Measurements from ENCODE around the gene COL1A2. TPM values are rescaled to one million over a fixed set of nuclear protein-coding genes. Genes with fewer than 3 reads are reported as not detected.

Gene COL1A2
- total RNA-seq, 2 experiments from 2014 or later: 0.26 to 0.35 TPM

GRCh38 chr7:94445696-94446194, 51.0 kb downstream of the COL1A2 start:
- intact Hi-C loops (cut with micrococcal nuclease): loop anchor here (5.0 to 10.0 kb wide), 2 partner anchors 757 to 1249 kb away; no protein-coding TSS in a partner anchor
- H3K27me3 Mint-ChIP-seq (ENCODE audit: low read depth): peaks cover 8% of the 10 kb centered on the region
- H3K27ac Mint-ChIP-seq: no peak overlapping the region
- DNase-seq: no peak
- CTCF ChIA-PET: interaction anchor here (0.7 to 1.9 kb wide), 2 partner anchors 10 to 14 kb away, joined by 3 to 5 read pairs; no protein-coding TSS in a partner anchor
- H3K4me3 Mint-ChIP-seq: no peak overlapping the region
- no peaks in the 10 kb centered on the region for H3K4me1 Mint-ChIP-seq (ENCODE audit: low read depth)
- no peaks in the 10 kb centered on the region for H3K36me3 Mint-ChIP-seq (ENCODE audit: low read depth)
- no peaks in the 10 kb centered on the region for H3K9me3 Mint-ChIP-seq

- no peak overlapping the region for H3K4me3 Mint-ChIP-seq
- H3K27ac Mint-ChIP-seq: no peak overlapping the region
- no peaks in the 10 kb centered on the region for H3K9me3 Mint-ChIP-seq
- no peaks in the 10 kb centered on the region for H3K4me1 Mint-ChIP-seq (ENCODE audit: low read depth)
- DNase-seq: no peak
- H3K27me3 Mint-ChIP-seq (ENCODE audit: low read depth): peaks cover 10% of the 10 kb centered on the region
- H3K36me3 Mint-ChIP-seq (ENCODE audit: low read depth): no peaks in the 10 kb centered on the region
- intact Hi-C loops (cut with micrococcal nuclease): loop anchor here (5.0 to 10.0 kb wide), 2 partner anchors 756 to 1248 kb away; no protein-coding TSS in a partner anchor
- CTCF ChIA-PET: interaction anchor here (0.7 to 1.9 kb wide), 2 partner anchors 10 to 15 kb away, joined by 3 to 5 read pairs; no protein-coding TSS in a partner anchor
These were observed 51.6 kb downstream of the COL1A2 start for GRCh38 chr7:94446308-94446707.

- no peak overlapping the region for H3K4me3 Mint-ChIP-seq
- H3K27me3 Mint-ChIP-seq (ENCODE audit: low read depth): peaks cover 12% of the 10 kb centered on the region
- intact Hi-C loops (cut with micrococcal nuclease): loop anchor here (1.0 to 10.0 kb wide), 6 partner anchors 62 to 1246 kb away; partner anchors contain the start of gene SGCE
- no peaks in the 10 kb centered on the region for H3K4me1 Mint-ChIP-seq (ENCODE audit: low read depth)
- no peaks in the 10 kb centered on the region for H3K9me3 Mint-ChIP-seq
- DNase-seq: no peak
- H3K36me3 Mint-ChIP-seq (ENCODE audit: low read depth): no peaks in the 10 kb centered on the region
- H3K27ac Mint-ChIP-seq: no peak overlapping the region
- CTCF ChIA-PET: interaction anchor here (0.6 to 2.7 kb wide), 25 partner anchors 9 to 1617 kb away, joined by 3 to 16 read pairs (median 4); partner anchors contain the start of gene SGCE
These were observed 54.5 kb downstream of the COL1A2 start for GRCh38 chr7:94449151-94449725.

DNA sequence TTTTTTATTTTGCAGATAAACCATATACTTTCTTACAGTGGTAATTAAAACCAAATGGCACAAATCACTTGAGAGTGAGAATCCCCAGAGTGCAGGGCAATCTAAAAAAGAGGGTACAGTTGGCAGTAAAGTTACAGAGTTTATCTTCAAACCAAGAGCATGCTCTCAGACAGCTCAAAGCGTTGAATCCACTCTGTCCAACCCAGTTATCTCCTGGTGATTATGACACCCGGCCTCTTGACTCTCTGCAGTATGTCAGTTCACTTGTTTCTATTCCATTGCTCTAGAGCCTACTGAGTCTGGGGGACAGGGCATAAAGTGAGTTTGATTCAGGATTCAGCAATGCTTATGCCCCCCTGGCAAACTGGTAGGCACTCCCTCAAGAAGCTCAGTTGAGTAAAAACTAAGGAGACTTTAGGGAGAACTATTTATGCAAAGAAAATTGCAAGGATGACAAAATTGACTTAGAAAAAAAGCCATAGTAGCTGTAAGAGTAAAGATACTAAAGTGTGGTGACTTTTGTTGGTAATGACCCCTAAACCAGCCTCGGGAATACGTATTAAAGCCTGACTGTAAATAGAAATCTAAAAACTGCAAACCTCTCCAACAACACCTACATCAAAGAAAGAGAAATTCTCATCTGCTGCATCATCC, 55.5 kb downstream of the COL1A2 start:
- H3K4me3 Mint-ChIP-seq: no peak overlapping the region
- CTCF ChIA-PET: interaction anchor here (0.6 to 2.7 kb wide), 22 partner anchors 10 to 1616 kb away, joined by 3 to 16 read pairs (median 4); partner anchors contain the start of gene SGCE
- peaks cover 12% of the 10 kb centered on the region for H3K27me3 Mint-ChIP-seq (ENCODE audit: low read depth)
- H3K36me3 Mint-ChIP-seq (ENCODE audit: low read depth): no peaks in the 10 kb centered on the region
- no peaks in the 10 kb centered on the region for H3K4me1 Mint-ChIP-seq (ENCODE audit: low read depth)
- DNase-seq: no peak
- intact Hi-C loops (cut with micrococcal nuclease): no loop called here
- H3K27ac Mint-ChIP-seq: no peak overlapping the region
- H3K9me3 Mint-ChIP-seq: no peaks in the 10 kb centered on the region

DNA sequence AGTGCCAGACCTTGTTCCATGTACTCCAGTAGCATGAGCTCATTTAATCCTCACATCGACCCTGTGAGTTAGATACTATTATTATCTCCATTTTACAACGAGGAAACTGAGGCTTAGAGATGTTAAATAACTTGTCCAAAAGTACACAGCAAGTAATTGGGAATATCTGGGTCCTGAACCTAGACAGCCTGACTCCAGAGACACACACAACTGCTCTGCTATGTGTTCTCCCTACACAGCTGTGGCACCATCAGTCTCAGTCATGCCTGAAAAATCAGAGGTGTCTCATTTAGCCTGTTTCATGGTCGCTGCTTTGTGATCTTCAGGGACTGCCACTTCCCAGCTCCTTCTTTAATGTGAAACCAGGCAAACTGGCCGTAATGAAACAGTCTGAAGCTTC, 56.5 kb downstream of the COL1A2 start:
- Mint-ChIP-seq H3K27ac (no peak overlapping the region), H3K9me3 (no peaks in the 10 kb centered on the region), H3K36me3 (ENCODE audit: low read depth) (no peaks in the 10 kb centered on the region), H3K4me3 (no peak overlapping the region), H3K27me3 (ENCODE audit: low read depth) (peaks cover 12% of the 10 kb centered on the region), H3K4me1 (ENCODE audit: low read depth) (no peaks in the 10 kb centered on the region)
- DNase-seq: no peak
- CTCF ChIA-PET: interaction anchor here (1.1 to 2.7 kb wide), 4 partner anchors 15 to 1025 kb away, joined by 3 to 16 read pairs (median 10); partner anchors contain the start of gene SGCE
- intact Hi-C loops (cut with micrococcal nuclease): no loop called here

DNA sequence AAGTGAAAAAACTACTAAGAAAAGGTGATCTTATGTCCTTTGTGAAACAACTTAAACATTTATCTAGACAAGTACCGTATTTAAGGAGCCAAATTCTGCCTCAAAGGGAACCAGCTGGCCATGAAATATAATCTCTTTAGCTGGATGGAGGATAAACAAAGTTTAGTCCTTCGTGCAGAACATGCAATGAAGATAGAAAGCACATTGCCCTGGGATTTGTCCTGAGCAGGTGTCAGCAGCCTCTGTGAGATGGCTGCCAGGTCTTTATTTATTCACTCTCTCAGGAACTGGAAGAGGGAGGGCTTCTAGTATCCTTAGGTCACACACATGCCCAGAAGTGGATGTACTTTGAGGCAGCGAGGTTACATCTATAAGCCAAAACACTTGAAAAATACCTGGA, 57.5 kb downstream of the COL1A2 start:
- H3K36me3 Mint-ChIP-seq (ENCODE audit: low read depth): no peaks in the 10 kb centered on the region
- peaks cover 8% of the 10 kb centered on the region for H3K27me3 Mint-ChIP-seq (ENCODE audit: low read depth)
- no peaks in the 10 kb centered on the region for H3K9me3 Mint-ChIP-seq
- H3K4me3 Mint-ChIP-seq: no peak overlapping the region
- intact Hi-C loops (cut with micrococcal nuclease): no loop called here
- H3K4me1 Mint-ChIP-seq (ENCODE audit: low read depth): no peaks in the 10 kb centered on the region
- CTCF ChIA-PET: interaction anchor here (1.1 kb wide), 1 partner anchor 12 kb away, joined by 3 read pairs; no protein-coding TSS in a partner anchor
- no peak overlapping the region for H3K27ac Mint-ChIP-seq
- DNase-seq: no peak

DNA sequence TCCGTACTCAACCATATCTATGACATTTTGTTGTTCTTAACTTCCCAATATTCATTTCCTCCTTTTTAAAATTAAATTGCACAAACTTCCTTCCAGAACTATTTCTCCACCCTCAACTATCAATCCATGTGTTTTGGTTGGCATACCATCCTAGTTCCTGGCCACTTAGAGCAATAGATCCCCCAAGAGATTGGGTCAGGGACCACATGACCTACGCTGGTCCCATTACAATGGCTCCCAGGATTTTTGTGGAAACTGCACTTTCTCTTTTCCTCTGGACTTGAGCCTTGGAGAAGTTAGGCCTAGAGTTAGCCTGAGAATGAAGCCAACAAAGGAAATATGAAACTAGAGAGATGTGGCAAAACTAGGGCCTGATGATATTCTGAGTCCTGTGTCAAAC, 59.2 kb downstream of the COL1A2 start:
- no peak for DNase-seq
- CTCF ChIA-PET: interaction anchor here (0.6 kb wide), 1 partner anchor 323 kb away, joined by 3 read pairs; no protein-coding TSS in a partner anchor
- Mint-ChIP-seq H3K27me3 (ENCODE audit: low read depth) (peaks cover 8% of the 10 kb centered on the region), H3K36me3 (ENCODE audit: low read depth) (no peaks in the 10 kb centered on the region), H3K4me1 (ENCODE audit: low read depth) (no peaks in the 10 kb centered on the region), H3K4me3 (no peak overlapping the region), H3K9me3 (no peaks in the 10 kb centered on the region), H3K27ac (no peak overlapping the region)
- intact Hi-C loops (cut with micrococcal nuclease): no loop called here

DNA sequence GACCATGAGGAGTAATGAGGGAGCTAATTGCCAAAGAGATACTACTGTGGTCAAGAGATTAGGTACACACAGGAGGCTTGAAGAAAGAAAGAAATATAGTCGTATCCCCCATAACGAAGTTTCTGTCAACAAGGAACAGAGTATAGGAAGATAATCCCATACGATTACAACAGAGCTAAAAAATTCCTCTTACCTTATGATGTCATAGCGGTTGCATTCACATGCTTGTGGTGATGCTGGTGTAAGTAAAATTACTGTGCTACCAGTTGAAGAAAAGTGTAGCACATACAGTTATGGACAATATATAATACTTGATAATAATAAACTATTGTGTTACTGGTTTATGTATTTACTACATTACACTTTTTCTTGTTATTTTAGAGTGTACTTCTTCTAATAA, 63.3 kb downstream of the COL1A2 start:
- no peaks in the 10 kb centered on the region for H3K36me3 Mint-ChIP-seq (ENCODE audit: low read depth)
- intact Hi-C loops (cut with micrococcal nuclease): no loop called here
- CTCF ChIA-PET: interaction anchor here (1.3 kb wide), 1 partner anchor 27 kb away, joined by 5 read pairs; no protein-coding TSS in a partner anchor
- no peak overlapping the region for H3K27ac Mint-ChIP-seq
- H3K9me3 Mint-ChIP-seq: no peaks in the 10 kb centered on the region
- DNase-seq: no peak
- H3K27me3 Mint-ChIP-seq (ENCODE audit: low read depth): no peaks in the 10 kb centered on the region
- no peak overlapping the region for H3K4me3 Mint-ChIP-seq
- no peaks in the 10 kb centered on the region for H3K4me1 Mint-ChIP-seq (ENCODE audit: low read depth)

DNA sequence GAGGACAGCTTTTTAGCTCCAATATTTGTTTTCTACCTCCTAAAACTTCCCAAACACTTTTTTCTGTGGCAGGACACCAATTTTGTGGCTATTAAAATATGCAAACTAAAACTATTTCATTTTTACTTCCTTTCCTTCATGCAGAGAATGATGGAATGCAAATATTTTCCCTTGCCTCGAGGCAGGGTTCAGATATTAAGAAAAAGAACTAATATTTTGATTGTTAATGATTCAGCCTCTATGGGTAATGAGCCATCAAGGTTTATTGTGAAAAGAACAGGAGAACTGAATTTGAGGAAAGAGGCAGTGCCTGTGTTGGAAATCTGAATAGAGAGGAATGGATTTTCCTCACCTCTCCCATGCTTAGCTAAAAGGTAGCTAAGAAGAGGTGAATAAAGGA, 71.8 kb downstream of the COL1A2 start:
- no peaks in the 10 kb centered on the region for H3K4me1 Mint-ChIP-seq (ENCODE audit: low read depth)
- H3K27me3 Mint-ChIP-seq (ENCODE audit: low read depth): peaks cover 3% of the 10 kb centered on the region
- peaks cover 3% of the 10 kb centered on the region for H3K9me3 Mint-ChIP-seq
- H3K4me3 Mint-ChIP-seq: no peak overlapping the region
- intact Hi-C loops (cut with micrococcal nuclease): no loop called here
- no peak overlapping the region for H3K27ac Mint-ChIP-seq
- CTCF ChIA-PET: interaction anchor here (0.7 to 0.8 kb wide), 2 partner anchors 16 to 1257 kb away, joined by 3 read pairs; no protein-coding TSS in a partner anchor
- DNase-seq: no peak
- no peaks in the 10 kb centered on the region for H3K36me3 Mint-ChIP-seq (ENCODE audit: low read depth)

DNA sequence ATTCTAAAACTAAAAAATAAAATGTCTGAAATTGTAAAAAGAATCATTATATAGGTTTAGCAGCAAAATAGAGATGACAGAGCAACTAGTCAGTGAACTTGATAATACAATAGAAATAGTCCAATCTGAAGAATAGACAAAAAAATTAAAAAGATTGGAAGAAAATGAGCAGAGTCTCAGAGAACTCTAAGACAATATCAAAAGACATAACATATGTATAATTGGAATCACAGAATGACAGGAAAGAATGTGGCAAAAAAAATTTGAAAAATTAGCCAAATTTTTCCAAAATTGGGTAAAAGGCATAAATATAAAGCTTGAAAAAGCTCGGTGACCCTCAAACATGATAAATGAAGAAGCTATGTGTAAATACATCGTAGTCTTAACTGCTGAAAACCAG, 76.9 kb downstream of the COL1A2 start:
- H3K36me3 Mint-ChIP-seq (ENCODE audit: low read depth): no peaks in the 10 kb centered on the region
- DNase-seq: no peak
- CTCF ChIA-PET: no interaction called here
- peaks cover 6% of the 10 kb centered on the region for H3K9me3 Mint-ChIP-seq
- no peak overlapping the region for H3K27ac Mint-ChIP-seq
- peaks cover 10% of the 10 kb centered on the region for H3K27me3 Mint-ChIP-seq (ENCODE audit: low read depth)
- H3K4me3 Mint-ChIP-seq: no peak overlapping the region
- intact Hi-C loops (cut with micrococcal nuclease): no loop called here
- no peaks in the 10 kb centered on the region for H3K4me1 Mint-ChIP-seq (ENCODE audit: low read depth)

DNA sequence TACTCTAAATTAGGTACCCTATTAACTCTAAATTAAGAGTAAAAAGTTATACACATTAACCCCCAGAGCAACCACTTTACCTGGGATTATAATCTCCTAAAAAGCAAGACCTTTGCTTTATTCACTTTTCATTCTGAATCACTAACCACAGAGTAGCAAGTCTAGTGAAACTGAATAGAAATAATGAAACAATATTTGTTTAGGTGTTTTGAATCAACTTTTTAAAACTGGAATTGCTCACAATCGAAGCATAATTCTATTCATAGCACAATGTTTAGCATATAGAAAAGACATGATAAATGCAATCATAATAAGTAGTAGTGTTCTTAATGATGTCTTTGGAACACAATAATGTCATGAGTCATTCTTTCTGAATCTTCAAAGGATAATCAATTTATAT, 77.9 kb downstream of the COL1A2 start:
- Mint-ChIP-seq H3K4me3 (no peak overlapping the region), H3K4me1 (ENCODE audit: low read depth) (no peaks in the 10 kb centered on the region), H3K9me3 (peaks cover 6% of the 10 kb centered on the region), H3K27me3 (ENCODE audit: low read depth) (peaks cover 10% of the 10 kb centered on the region), H3K36me3 (ENCODE audit: low read depth) (no peaks in the 10 kb centered on the region), H3K27ac (no peak overlapping the region)
- no peak for DNase-seq
- intact Hi-C loops (cut with micrococcal nuclease): no loop called here
- CTCF ChIA-PET: no interaction called here

DNA sequence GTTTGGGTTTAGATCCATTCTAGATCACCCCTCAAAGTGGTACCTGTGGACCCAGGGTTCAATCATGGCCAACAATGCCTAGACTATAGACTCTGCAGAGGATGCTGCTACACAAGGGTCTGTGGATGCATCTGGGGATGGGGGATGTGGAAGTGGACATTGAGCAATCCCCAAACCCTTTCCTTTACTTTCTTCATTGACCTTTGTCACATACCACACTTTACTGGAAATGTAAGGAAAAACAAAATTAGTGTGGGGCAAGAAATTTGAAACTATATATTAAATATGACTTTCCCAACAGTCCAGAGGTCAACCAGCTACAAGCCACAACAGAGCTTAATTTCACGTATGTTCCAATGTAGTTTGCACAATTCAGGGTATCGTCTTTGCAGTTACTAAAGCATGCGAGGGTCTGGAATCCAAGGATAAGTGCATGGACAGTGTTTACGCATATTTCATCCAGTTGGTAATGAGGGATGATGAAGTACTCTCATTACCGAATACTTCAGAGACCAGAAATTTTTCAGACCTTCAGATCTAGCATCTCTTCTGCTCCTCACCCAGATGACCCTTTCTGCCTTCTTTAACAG, 81.7 kb downstream of the COL1A2 start:
- no peak overlapping the region for H3K27ac Mint-ChIP-seq
- intact Hi-C loops (cut with micrococcal nuclease): no loop called here
- no peak overlapping the region for H3K4me3 Mint-ChIP-seq
- H3K36me3 Mint-ChIP-seq (ENCODE audit: low read depth): no peaks in the 10 kb centered on the region
- peaks cover 3% of the 10 kb centered on the region for H3K9me3 Mint-ChIP-seq
- H3K27me3 Mint-ChIP-seq (ENCODE audit: low read depth): peaks cover 8% of the 10 kb centered on the region
- CTCF ChIA-PET: no interaction called here
- no peak for DNase-seq
- no peaks in the 10 kb centered on the region for H3K4me1 Mint-ChIP-seq (ENCODE audit: low read depth)

Measured in activated naive CD4-positive, alpha-beta T cell treated with anti-CD3 and anti-CD28 coated beads for 36 hours (primary cell).